ENCODE results near the gene FADS3.

FADS3 gene

GRCh38 chr11:61925736-61926135 is 34.4 kb upstream of the FADS3 start:
- DNase-seq (ENCODE audit: low read depth), result no peak
- no peak for TF ChIP-seq CTCF (IDR thresholded peaks at IDR 0.05; ENCODE audit: low read depth, low read length, missing control alignments)
- no peak overlapping the region for H3K4me3 ChIP-seq (ENCODE audit: low read depth, low read length)

GRCh38 chr11:61924064-61924455 is 32.7 kb upstream of the FADS3 start:
- DNase-seq (ENCODE audit: low read depth), result no peak
- TF ChIP-seq CTCF (IDR thresholded peaks at IDR 0.05; ENCODE audit: low read depth, low read length, missing control alignments), result no peak

GRCh38 chr11:61923166-61924063 is 32.1 kb upstream of the FADS3 start:
- TF ChIP-seq CTCF (IDR thresholded peaks at IDR 0.05; ENCODE audit: low read depth, low read length, missing control alignments), result no peak
- DNase-seq (ENCODE audit: low read depth), result no peak
- H3K4me3 ChIP-seq (ENCODE audit: low read depth, low read length), result no peak overlapping the region

More at GRCh38 chr11:61924064-61924455, 32.7 kb upstream of the FADS3 start:
- no peak overlapping the region for H3K4me3 ChIP-seq (ENCODE audit: low read depth, low read length)

GRCh38 chr11:61922539-61922938 is 31.2 kb upstream of the FADS3 start:
- DNase-seq (ENCODE audit: low read depth), result no peak
- TF ChIP-seq CTCF (IDR thresholded peaks at IDR 0.05; ENCODE audit: low read depth, low read length, missing control alignments), result no peak
- H3K4me3 ChIP-seq (ENCODE audit: low read depth, low read length), result no peak overlapping the region

- DNase-seq (ENCODE audit: low read depth), result no peak
- no peak overlapping the region for H3K4me3 ChIP-seq (ENCODE audit: low read depth, low read length)
- TF ChIP-seq CTCF (IDR thresholded peaks at IDR 0.05; ENCODE audit: low read depth, low read length, missing control alignments), result no peak
Observed at GRCh38 chr11:61921446-61921845, 30.1 kb upstream of the FADS3 start.

- DNase-seq (ENCODE audit: low read depth), result no peak
- no peak overlapping the region for H3K4me3 ChIP-seq (ENCODE audit: low read depth, low read length)
- TF ChIP-seq CTCF (IDR thresholded peaks at IDR 0.05; ENCODE audit: low read depth, low read length, missing control alignments), result no peak
Observed at GRCh38 chr11:61919705-61920631, 28.6 kb upstream of the FADS3 start.
